B cell (primary cell): ENCODE measurements around the gene FMOD.

ENCODE experiments used
- EZH2 ChIP-seq: IDR thresholded peaks from 2 replicates; pipeline ENCODE4 v1.6.1; 2012; ENCODE audit warnings: borderline replicate concordance, low read depth, mild to moderate bottlenecking, moderate library complexity, low read length; ENCODE audit not compliant: insufficient read depth, poor library complexity, severe bottlenecking
- TF ChIP-seq, protein P1 (sequence below): fragments of 200-600 bp; IDR thresholded peaks from one replicate; pipeline ENCODE4 v1.8.0; 2022; ENCODE audit warnings: antibody characterized with exemption, mild to moderate bottlenecking

DNA sequence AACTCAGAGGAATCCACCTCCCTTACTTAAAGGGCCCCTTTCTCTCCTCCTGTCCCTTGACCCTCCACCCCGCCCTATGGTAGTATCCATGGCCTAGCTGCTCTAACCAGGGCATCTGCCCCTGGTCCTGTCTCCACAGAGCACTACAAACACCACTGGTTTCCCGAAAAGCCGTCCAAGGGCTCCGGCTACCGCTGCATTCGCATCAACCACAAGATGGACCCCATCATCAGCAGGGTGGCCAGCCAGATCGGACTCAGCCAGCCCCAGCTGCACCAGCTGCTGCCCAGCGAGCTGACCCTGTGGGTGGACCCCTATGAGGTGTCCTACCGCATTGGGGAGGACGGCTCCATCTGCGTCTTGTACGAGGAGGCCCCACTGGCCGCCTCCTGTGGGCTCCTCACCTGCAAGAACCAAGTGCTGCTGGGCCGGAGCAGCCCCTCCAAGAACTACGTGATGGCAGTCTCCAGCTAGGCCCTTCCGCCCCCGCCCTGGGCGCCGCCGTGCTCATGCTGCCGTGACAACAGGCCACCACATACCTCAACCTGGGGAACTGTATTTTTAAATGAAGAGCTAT, 43.9 kb downstream of the FMOD start:
- TF ChIP-seq, protein P1, sequence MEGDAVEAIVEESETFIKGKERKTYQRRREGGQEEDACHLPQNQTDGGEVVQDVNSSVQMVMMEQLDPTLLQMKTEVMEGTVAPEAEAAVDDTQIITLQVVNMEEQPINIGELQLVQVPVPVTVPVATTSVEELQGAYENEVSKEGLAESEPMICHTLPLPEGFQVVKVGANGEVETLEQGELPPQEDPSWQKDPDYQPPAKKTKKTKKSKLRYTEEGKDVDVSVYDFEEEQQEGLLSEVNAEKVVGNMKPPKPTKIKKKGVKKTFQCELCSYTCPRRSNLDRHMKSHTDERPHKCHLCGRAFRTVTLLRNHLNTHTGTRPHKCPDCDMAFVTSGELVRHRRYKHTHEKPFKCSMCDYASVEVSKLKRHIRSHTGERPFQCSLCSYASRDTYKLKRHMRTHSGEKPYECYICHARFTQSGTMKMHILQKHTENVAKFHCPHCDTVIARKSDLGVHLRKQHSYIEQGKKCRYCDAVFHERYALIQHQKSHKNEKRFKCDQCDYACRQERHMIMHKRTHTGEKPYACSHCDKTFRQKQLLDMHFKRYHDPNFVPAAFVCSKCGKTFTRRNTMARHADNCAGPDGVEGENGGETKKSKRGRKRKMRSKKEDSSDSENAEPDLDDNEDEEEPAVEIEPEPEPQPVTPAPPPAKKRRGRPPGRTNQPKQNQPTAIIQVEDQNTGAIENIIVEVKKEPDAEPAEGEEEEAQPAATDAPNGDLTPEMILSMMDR: no peak
- TF ChIP-seq EZH2: no peak
